Mesenchymal stem cell (in vitro differentiated cells and primary cell): ENCODE measurements around the gene CST4.
"Not testable (repeated sequence)": the region's sequence is repeated elsewhere in the genome, so short reads cannot be mapped to it uniquely, and the experiment has no call there.

Experiments
- DNase-seq: peaks from one replicate; pipeline ENCODE4 v3.0.0-alpha.2; 2013
- H2AFZ ChIP-seq: one replicate; pipeline ENCODE4 v1.6.1; 2013; ENCODE audit warnings: low read depth, mild to moderate bottlenecking, control low read depth, inconsistent platforms, low read length, moderate library complexity
- H2AK5ac ChIP-seq: 2 replicates; pipeline ENCODE4 v1.6.1; 2013; ENCODE audit warnings: low read length, moderate library complexity, mild to moderate bottlenecking, inconsistent platforms; ENCODE audit not compliant: severe bottlenecking
- H2BK120ac ChIP-seq: one replicate; pipeline ENCODE4 v1.6.1; 2013; ENCODE audit warnings: low read depth, mild to moderate bottlenecking, inconsistent platforms, low read length, moderate library complexity
- H2BK12ac ChIP-seq, 2 experiments: one replicate each; pipeline ENCODE4 v1.6.1; 2013; ENCODE audit warnings: inconsistent platforms in 2 of 2, low read length in 2 of 2, mild to moderate bottlenecking in 2 of 2, moderate library complexity in 2 of 2, control low read depth in 1 of 2
- H2BK15ac ChIP-seq: one replicate; pipeline ENCODE4 v1.6.1; 2013; ENCODE audit warnings: mild to moderate bottlenecking, low read depth, inconsistent platforms; ENCODE audit not compliant: poor library complexity, severe bottlenecking
- H2BK5ac ChIP-seq: 2 replicates; pipeline ENCODE4 v1.6.1; 2013; ENCODE audit warnings: low read depth, mild to moderate bottlenecking, low read length, control low read depth, inconsistent platforms; ENCODE audit not compliant: poor library complexity, severe bottlenecking
- H3K14ac ChIP-seq, 2 experiments: one replicate each; pipeline ENCODE4 v1.6.1; 2013; ENCODE audit warnings: inconsistent platforms in 2 of 2, low read length in 2 of 2, control low read depth in 1 of 2, mild to moderate bottlenecking in 1 of 2, moderate library complexity in 1 of 2
- H3K18ac ChIP-seq, 2 experiments: one replicate each; pipeline ENCODE4 v1.6.1; 2013; ENCODE audit warnings: inconsistent platforms in 2 of 2, low read length in 2 of 2, control low read depth in 1 of 2, low read depth in 1 of 2, mild to moderate bottlenecking in 1 of 2
- H3K23ac ChIP-seq, 2 experiments: one replicate each; pipeline ENCODE4 v1.6.1; 2013; ENCODE audit warnings: inconsistent platforms in 2 of 2, low read length in 2 of 2, mild to moderate bottlenecking in 2 of 2, moderate library complexity in 2 of 2, control low read depth in 1 of 2
- H3K27ac ChIP-seq: 2 replicates; pipeline ENCODE4 v1.5.1; 2013; ENCODE audit warnings: mild to moderate bottlenecking, moderate library complexity, low read length, control low read depth, inconsistent platforms; ENCODE audit not compliant: poor library complexity, severe bottlenecking
- H3K27me3 ChIP-seq, 2 experiments: 2 replicates each; pipeline versions ENCODE4 v1.6.1 to v1.7.0; 2013; ENCODE audit warnings: low read length in 2 of 2, mild to moderate bottlenecking in 2 of 2, moderate library complexity in 2 of 2, control low read depth in 1 of 2, inconsistent platforms in 1 of 2; ENCODE audit not compliant: control insufficient read depth in 1 of 2, insufficient read depth in 1 of 2
- H3K36me3 ChIP-seq, 2 experiments: 2 replicates each; pipeline versions ENCODE4 v1.6.1 to v1.7.0; 2013; ENCODE audit warnings: low read length in 2 of 2, control low read depth in 1 of 2, inconsistent platforms in 1 of 2, low read depth in 1 of 2, mild to moderate bottlenecking in 1 of 2; ENCODE audit not compliant: insufficient read depth in 2 of 2, control insufficient read depth in 1 of 2
- H3K4ac ChIP-seq, 2 experiments: one replicate each; pipeline ENCODE4 v1.6.1; 2013; ENCODE audit warnings: inconsistent platforms in 2 of 2, low read length in 2 of 2, mild to moderate bottlenecking in 2 of 2, moderate library complexity in 2 of 2, control low read depth in 1 of 2, low read depth in 1 of 2
- H3K4me1 ChIP-seq: 2 replicates; pipeline ENCODE4 v1.6.1; 2013; ENCODE audit warnings: low read depth, low read length, control low read depth; ENCODE audit not compliant: control insufficient read depth, insufficient read depth
- H3K4me2 ChIP-seq: 2 replicates; pipeline ENCODE4 v1.6.1; 2013; ENCODE audit warnings: low read length, mild to moderate bottlenecking, inconsistent platforms; ENCODE audit not compliant: poor library complexity, severe bottlenecking
- H3K4me3 ChIP-seq, 2 experiments: 2 replicates each; pipeline versions ENCODE4 v1.5.1 to v1.7.0; 2013; ENCODE audit warnings: low read length in 2 of 2, mild to moderate bottlenecking in 2 of 2, control low read depth in 1 of 2, low read depth in 1 of 2; ENCODE audit not compliant: insufficient read depth in 1 of 2
- H3K79me1 ChIP-seq: replicated peaks from 2 replicates; pipeline ENCODE4 v1.6.1; 2013; ENCODE audit warnings: mild to moderate bottlenecking, control low read depth, low read length, inconsistent platforms; ENCODE audit not compliant: poor library complexity, severe bottlenecking
- H3K9ac ChIP-seq: 2 replicates; pipeline ENCODE4 v1.7.0; 2013; ENCODE audit warnings: mild to moderate bottlenecking, low read length, moderate library complexity
- H3K9me3 ChIP-seq: 2 replicates; pipeline ENCODE4 v1.7.0; 2013; ENCODE audit warnings: mild to moderate bottlenecking, low read length; ENCODE audit not compliant: control insufficient read depth
- H4K8ac ChIP-seq: one replicate; pipeline ENCODE4 v1.6.1; 2013; ENCODE audit warnings: inconsistent platforms, mild to moderate bottlenecking, low read length, moderate library complexity
- H4K91ac ChIP-seq: one replicate; pipeline ENCODE4 v1.6.1; 2013; ENCODE audit warnings: mild to moderate bottlenecking, low read length, inconsistent platforms
- WGBS: methylation state at CpG from one replicate; pipeline ENCODE4 v1.1.7; 2013; ENCODE audit warnings: mixed read lengths; 5-methylcytosine and 5-hydroxymethylcytosine counted together

The CST4 gene

DNA sequence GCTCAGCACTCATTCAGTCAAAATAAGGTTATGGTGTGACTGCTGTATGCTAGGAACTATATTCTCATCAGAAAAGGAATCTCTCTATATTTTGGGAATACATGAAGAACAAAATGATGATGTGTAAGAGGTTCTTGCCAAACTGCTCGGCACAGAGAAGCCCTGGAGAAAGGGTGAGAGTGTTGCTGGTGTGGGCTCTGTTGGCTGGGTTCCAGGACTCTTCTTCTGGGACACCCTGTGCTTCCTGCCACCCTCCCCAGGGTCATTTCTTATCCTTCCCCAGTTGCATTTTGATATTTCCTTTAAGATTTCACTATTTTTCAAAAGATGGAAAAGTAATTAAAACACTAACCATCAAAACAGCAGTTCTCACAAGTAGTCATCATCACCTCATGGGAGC is 33.1 kb upstream of the CST4 start:
- H2AFZ ChIP-seq = no peak overlapping the region
- H3K9ac ChIP-seq = no peak overlapping the region
- no peaks in the 10 kb centered on the region for H3K9me3 ChIP-seq
- H3K27me3 ChIP-seq = peaks cover 9 to 20% of the 10 kb centered on the region in 2 experiments
- no peak overlapping the region for H3K14ac ChIP-seq
- H3K36me3 ChIP-seq = no peaks in the 10 kb centered on the region
- H3K4me2 ChIP-seq = no peak overlapping the region
- no CpG with 5 or more reads among the region's 1 CpG for WGBS
- H3K4me1 ChIP-seq = no peaks in the 10 kb centered on the region
- H3K23ac ChIP-seq = no peak overlapping the region
- H3K27ac ChIP-seq = no peak overlapping the region
- H2BK120ac ChIP-seq = no peak overlapping the region
- H3K18ac ChIP-seq = no peak overlapping the region
- H4K8ac ChIP-seq = no peak overlapping the region
- no peak overlapping the region for H3K4me3 ChIP-seq
- no peak overlapping the region for H2AK5ac ChIP-seq
- no peak overlapping the region for H2BK12ac ChIP-seq
- DNase-seq = no peak
- H3K4ac ChIP-seq = no peak overlapping the region
- no peak overlapping the region for H2BK5ac ChIP-seq
- H4K91ac ChIP-seq = no peak overlapping the region
- no peaks in the 10 kb centered on the region for H3K79me1 ChIP-seq
- no peak overlapping the region for H2BK15ac ChIP-seq

DNA sequence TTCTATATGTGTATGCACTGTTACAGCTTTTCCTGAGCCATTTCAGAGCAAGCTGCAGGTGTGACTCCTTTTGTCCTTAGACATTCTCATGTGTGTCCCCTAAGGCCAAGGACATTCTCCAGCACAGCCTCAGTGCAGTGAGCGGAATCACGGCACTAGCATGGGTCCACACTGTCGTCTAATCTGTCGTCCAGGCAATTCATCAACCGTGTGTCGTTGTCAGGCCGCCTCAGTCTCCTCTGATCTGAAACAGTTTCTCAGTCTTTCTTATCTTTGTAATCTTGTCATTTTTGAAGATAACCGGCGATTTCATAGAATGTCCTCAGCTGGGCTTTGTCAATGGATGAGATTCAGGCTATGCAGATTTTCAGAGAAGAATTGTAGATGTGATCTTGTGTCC is 30.5 kb upstream of the CST4 start:
- not testable (repeated sequence) for H3K27ac ChIP-seq, H3K18ac ChIP-seq, H3K36me3 ChIP-seq, H2AK5ac ChIP-seq, H3K14ac ChIP-seq, H2BK5ac ChIP-seq, DNase-seq, H4K8ac ChIP-seq, H3K4me2 ChIP-seq, H3K23ac ChIP-seq, H3K9me3 ChIP-seq, H2BK12ac ChIP-seq, H3K79me1 ChIP-seq, H3K4me1 ChIP-seq, H3K4me3 ChIP-seq, H3K4ac ChIP-seq, H2BK120ac ChIP-seq, H3K9ac ChIP-seq, H4K91ac ChIP-seq, H2BK15ac ChIP-seq, H2AFZ ChIP-seq
- 67% methylated on average over 6 of the region's 9 CpGs for WGBS
- peaks cover 9 to 16% of the 10 kb centered on the region in 2 experiments for H3K27me3 ChIP-seq

DNA sequence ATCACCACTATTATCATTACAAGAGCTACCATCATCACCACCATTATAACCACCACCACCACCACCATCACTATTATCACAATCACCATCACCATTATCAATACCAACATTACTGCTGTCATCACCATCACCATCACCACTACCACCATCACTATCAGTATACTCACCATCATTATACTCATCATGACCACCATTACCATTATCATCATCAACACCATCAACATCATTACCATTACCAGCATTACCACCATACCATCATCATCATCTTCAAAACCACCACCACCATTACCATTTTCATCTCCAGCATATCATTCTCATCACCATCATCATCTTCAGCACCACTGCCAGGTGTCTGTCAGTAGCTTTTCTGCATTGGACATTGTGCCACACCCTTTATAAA is 22.9 kb upstream of the CST4 start:
- not testable (repeated sequence) for H3K9ac ChIP-seq, H3K4me1 ChIP-seq, H3K18ac ChIP-seq, H3K23ac ChIP-seq, H3K14ac ChIP-seq, H2BK5ac ChIP-seq, H3K79me1 ChIP-seq, H2AK5ac ChIP-seq, H3K27ac ChIP-seq, H3K36me3 ChIP-seq, H4K91ac ChIP-seq, H3K4me2 ChIP-seq, H3K4me3 ChIP-seq, H3K9me3 ChIP-seq, H3K4ac ChIP-seq, H2BK120ac ChIP-seq, H4K8ac ChIP-seq, H2BK12ac ChIP-seq, DNase-seq, H2BK15ac ChIP-seq, H2AFZ ChIP-seq
- H3K27me3 ChIP-seq = peaks cover 11 to 29% of the 10 kb centered on the region in 2 experiments

DNA sequence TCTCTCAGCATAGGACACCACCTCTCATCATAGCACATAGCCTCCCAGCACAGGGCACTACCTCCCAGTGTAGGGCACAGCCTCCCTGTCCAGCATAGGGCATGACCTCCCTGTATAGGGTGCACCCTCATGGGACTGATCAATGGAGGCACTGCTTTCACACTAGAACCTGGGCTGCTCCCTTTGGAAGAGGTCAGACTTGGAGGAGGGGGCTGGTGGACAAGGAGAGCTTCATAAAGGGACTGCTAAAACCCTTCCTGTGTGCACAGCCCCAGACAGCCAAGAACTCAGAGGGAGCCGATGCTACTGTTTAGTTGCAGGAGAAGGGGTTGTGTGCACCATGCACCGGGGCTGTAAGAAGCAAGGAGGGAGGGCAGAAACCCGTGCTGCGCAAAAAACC is 21.9 kb upstream of the CST4 start:
- no peak for DNase-seq
- H2AFZ ChIP-seq = no peak overlapping the region
- peaks cover 11 to 29% of the 10 kb centered on the region in 2 experiments for H3K27me3 ChIP-seq
- no peaks in the 10 kb centered on the region for H3K9me3 ChIP-seq
- no peak overlapping the region for H2BK12ac ChIP-seq
- peaks cover 2% of the 10 kb centered on the region for H3K4me1 ChIP-seq
- H2AK5ac ChIP-seq = no peak overlapping the region
- H2BK5ac ChIP-seq = no peak overlapping the region
- H3K27ac ChIP-seq = no peak overlapping the region
- H4K8ac ChIP-seq = no peak overlapping the region
- no peak overlapping the region for H3K4me3 ChIP-seq
- H4K91ac ChIP-seq = no peak overlapping the region
- no peaks in the 10 kb centered on the region for H3K36me3 ChIP-seq
- H2BK120ac ChIP-seq = no peak overlapping the region
- no peak overlapping the region for H2BK15ac ChIP-seq
- no peak overlapping the region for H3K18ac ChIP-seq
- no peaks in the 10 kb centered on the region for H3K79me1 ChIP-seq
- WGBS = 89% methylated on average over 4 of the region's 4 CpGs
- H3K9ac ChIP-seq = no peak overlapping the region
- no peak overlapping the region for H3K23ac ChIP-seq
- H3K14ac ChIP-seq = no peak overlapping the region
- H3K4me2 ChIP-seq = no peak overlapping the region
- no peak overlapping the region for H3K4ac ChIP-seq
